ENCODE data around the gene CA10. TPM values are rescaled to one million over a fixed set of nuclear protein-coding genes. Genes with fewer than 3 reads are reported as not detected.

Gene CA10
- total RNA-seq, 2 donors from 2014 or later: not detected

DNA sequence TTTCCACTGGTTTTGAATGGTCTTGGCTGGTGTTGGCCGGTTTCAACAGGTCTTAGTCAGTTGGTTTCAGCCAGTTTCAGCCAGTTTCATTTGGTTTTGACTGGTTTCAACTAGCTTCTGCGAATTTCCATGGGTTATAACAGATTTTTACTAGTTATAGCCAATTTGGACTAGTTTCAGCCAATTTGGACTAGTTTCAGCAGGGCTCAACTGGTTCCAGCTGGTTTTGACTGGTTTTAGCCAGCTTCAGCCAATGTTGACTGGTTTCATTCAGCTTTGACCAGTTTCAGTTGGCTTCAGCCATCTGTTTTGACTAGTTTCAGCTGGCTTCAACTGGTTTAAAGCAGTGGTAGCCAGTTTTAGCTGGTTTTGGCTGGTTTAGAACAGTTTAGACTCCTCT, 465.6 kb downstream of the CA10 start:
- no peaks in the 10 kb centered on the region for H3K4me1 ChIP-seq
- no peak overlapping the region for H3K4me3 ChIP-seq
- H3K27ac ChIP-seq: no peak overlapping the region
- H3K36me3 ChIP-seq: no peaks in the 10 kb centered on the region
- TF ChIP-seq, protein P1, sequence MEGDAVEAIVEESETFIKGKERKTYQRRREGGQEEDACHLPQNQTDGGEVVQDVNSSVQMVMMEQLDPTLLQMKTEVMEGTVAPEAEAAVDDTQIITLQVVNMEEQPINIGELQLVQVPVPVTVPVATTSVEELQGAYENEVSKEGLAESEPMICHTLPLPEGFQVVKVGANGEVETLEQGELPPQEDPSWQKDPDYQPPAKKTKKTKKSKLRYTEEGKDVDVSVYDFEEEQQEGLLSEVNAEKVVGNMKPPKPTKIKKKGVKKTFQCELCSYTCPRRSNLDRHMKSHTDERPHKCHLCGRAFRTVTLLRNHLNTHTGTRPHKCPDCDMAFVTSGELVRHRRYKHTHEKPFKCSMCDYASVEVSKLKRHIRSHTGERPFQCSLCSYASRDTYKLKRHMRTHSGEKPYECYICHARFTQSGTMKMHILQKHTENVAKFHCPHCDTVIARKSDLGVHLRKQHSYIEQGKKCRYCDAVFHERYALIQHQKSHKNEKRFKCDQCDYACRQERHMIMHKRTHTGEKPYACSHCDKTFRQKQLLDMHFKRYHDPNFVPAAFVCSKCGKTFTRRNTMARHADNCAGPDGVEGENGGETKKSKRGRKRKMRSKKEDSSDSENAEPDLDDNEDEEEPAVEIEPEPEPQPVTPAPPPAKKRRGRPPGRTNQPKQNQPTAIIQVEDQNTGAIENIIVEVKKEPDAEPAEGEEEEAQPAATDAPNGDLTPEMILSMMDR (IDR thresholded peaks at IDR 0.05): no peak
- H3K27me3 ChIP-seq: no peaks in the 10 kb centered on the region
- peaks cover 0 to 5% of the 10 kb centered on the region in 2 donors for H3K9me3 ChIP-seq
- no peak for DNase-seq (ENCODE audit: low spot score)

DNA sequence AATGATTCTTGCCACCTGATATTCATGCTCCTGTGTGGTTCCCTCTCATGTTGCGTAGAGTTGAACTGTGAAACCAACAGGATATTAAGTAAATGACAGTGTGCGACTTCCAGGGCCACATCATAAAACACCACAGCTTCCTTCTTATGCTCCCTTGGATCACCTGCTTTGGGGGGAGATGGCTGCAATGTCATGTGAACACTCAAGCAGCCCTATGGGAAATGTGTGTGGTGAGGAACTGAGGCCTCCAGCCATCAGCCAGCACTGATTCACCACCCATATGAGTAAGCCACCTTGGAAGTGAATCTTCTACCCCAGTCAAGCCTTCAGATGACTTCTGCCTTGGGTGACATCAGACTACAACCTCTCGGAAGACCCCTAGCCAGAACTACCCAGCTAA, 470.6 kb downstream of the CA10 start:
- no peaks in the 10 kb centered on the region for H3K9me3 ChIP-seq
- TF ChIP-seq, protein P1 (IDR thresholded peaks at IDR 0.05): no peak
- no peaks in the 10 kb centered on the region for H3K36me3 ChIP-seq
- H3K27me3 ChIP-seq: no peaks in the 10 kb centered on the region
- no peak overlapping the region for H3K4me3 ChIP-seq
- DNase-seq (ENCODE audit: low spot score): no peak
- H3K4me1 ChIP-seq: no peaks in the 10 kb centered on the region
- H3K27ac ChIP-seq: no peak overlapping the region

DNA sequence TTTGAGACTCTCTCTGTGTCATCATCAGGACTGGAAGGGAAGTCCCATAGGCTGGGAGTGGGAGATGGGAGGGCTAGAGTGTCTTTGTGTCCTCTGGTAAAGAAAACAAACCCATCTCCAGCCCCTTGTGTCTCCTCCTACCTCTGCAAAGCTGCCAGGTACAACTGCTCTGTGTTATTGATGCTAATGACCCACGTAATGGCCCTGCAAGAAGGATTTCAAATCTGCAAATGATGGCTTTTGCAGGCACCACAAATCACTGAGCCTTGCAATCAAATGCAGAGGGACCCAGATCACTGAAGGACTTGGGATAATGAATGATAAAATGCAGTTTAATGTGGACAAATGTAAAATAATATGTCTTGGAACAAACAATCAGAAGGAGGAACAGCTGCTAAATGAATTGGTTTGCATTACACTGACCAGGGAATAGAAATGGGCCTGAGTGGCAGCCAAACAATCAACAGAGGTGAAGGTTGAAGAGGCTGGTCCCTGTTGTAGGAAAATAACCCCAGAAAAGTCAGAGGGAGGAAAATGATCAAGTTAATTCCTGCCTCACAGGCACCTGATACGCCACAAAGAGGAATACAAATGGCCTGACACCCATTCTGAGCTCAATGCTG, 473.1 kb downstream of the CA10 start:
- no peak overlapping the region for H3K27ac ChIP-seq
- DNase-seq (ENCODE audit: low spot score): no peak
- H3K4me1 ChIP-seq: no peaks in the 10 kb centered on the region
- no peak overlapping the region for H3K4me3 ChIP-seq
- no peaks in the 10 kb centered on the region for H3K9me3 ChIP-seq
- no peaks in the 10 kb centered on the region for H3K36me3 ChIP-seq
- TF ChIP-seq, protein P1 (IDR thresholded peaks at IDR 0.05): no peak
- no peaks in the 10 kb centered on the region for H3K27me3 ChIP-seq

DNA sequence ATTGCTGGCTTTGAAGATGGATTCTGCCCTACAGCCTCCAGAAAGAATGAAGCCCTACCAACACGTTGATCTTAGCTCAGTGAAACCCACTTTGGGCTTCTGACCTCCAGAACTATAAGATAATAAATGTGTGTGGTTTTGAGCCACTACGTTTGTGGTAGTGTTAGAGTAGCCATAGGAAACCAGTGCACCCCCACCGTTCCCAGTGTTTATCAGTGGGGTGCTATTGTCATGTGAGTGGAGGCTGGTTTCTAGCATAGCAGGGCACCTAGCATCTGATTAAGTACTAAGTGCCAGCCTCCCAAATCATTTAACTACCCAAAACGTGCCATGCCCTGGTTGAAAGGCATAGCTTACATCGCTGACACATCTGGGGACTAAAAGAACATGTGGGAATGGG, 474.3 kb downstream of the CA10 start:
- H3K27ac ChIP-seq: no peak overlapping the region
- no peaks in the 10 kb centered on the region for H3K9me3 ChIP-seq
- no peak overlapping the region for H3K4me3 ChIP-seq
- DNase-seq (ENCODE audit: low spot score): no peak
- TF ChIP-seq, protein P1 (IDR thresholded peaks at IDR 0.05): no peak
- H3K27me3 ChIP-seq: no peaks in the 10 kb centered on the region
- H3K36me3 ChIP-seq: no peaks in the 10 kb centered on the region
- no peaks in the 10 kb centered on the region for H3K4me1 ChIP-seq

DNA sequence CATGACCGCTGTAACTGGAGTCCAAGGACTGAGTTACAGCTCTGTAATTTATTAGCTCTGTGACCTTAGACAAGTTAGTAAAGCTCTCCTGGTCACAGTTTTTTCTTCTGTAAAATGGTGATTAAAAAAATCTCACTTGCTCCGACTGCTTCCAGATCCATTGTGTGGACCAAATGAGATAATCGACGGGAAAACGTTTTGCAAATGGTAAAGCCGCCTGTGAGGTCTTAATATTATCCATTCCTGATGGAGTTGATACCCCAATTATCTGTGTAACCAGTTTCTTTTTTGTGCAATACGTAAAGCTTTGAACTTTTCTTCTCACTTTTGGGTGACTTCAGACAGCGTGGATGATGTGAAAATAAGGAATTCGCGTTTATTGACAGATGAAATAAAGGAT, 475.2 kb downstream of the CA10 start:
- Histone ChIP-seq H3K4me3 (no peak overlapping the region), H3K36me3 (no peaks in the 10 kb centered on the region), H3K9me3 (no peaks in the 10 kb centered on the region), H3K4me1 (no peaks in the 10 kb centered on the region), H3K27ac (no peak overlapping the region), H3K27me3 (no peaks in the 10 kb centered on the region)
- no peak for DNase-seq (ENCODE audit: low spot score)
- TF ChIP-seq, protein P1 (IDR thresholded peaks at IDR 0.05): no peak

DNA sequence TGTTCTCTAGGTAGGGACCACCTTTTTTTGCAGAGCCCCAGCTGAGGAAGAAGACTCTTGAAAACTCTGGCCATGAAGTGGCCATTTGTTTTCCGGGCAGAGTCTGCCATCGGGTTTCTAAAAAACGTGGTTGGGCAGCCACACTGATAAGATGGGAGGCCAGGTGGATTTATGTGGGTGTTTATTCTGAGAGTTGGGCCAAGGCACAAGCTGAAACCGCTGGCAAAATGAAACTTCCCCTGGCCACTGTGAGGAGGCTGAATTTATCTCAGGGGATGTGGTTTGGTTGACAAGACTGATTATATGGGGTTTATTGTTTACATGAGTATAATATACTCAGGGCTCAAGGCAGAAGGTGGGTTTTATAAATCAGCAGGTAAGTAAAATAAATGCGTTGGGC, 476.4 kb downstream of the CA10 start:
- Histone ChIP-seq H3K36me3 (no peaks in the 10 kb centered on the region), H3K27me3 (no peaks in the 10 kb centered on the region), H3K4me3 (no peak overlapping the region), H3K27ac (no peak overlapping the region), H3K4me1 (no peaks in the 10 kb centered on the region), H3K9me3 (no peaks in the 10 kb centered on the region)
- TF ChIP-seq, protein P1 (IDR thresholded peaks at IDR 0.05): no peak
- DNase-seq (ENCODE audit: low spot score): no peak
